Hepatic stellate cell (primary cell): ENCODE data around the gene CYTH1.
"Not testable (repeated sequence)": the region's sequence is repeated elsewhere in the genome, so short reads cannot be mapped to it uniquely, and the experiment has no call there.

Experiments used
- DNase-seq: peaks from one replicate; pipeline ENCODE4 v3.0.0; 2011; ENCODE audit warnings: low spot score

The CYTH1 gene

DNA sequence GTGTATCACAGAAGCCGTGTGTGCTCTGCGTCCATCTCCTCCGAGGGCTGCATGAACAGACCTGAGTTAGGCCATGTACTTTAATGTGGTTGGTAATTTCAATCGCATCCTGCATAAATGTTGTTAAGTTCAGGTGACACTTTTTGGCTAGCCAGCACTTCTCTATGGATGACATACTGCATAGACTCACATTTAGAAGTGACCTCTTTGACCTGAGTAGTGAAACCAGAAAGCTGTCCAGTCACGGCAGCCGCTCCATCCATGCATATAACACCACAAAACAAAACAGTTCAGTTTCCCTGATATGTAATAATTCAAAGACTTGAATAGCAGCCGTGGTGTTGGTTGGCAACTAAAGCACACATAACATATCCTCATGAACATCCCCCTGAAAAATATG is 94.1 kb downstream of the CYTH1 start:
- no peak for DNase-seq

- no peak for DNase-seq
Measured at GRCh38 chr17:78687125-78687524, 94.9 kb downstream of the CYTH1 start.

- no peak for DNase-seq
Measured at GRCh38 chr17:78684026-78684425, 98.0 kb downstream of the CYTH1 start.

DNA sequence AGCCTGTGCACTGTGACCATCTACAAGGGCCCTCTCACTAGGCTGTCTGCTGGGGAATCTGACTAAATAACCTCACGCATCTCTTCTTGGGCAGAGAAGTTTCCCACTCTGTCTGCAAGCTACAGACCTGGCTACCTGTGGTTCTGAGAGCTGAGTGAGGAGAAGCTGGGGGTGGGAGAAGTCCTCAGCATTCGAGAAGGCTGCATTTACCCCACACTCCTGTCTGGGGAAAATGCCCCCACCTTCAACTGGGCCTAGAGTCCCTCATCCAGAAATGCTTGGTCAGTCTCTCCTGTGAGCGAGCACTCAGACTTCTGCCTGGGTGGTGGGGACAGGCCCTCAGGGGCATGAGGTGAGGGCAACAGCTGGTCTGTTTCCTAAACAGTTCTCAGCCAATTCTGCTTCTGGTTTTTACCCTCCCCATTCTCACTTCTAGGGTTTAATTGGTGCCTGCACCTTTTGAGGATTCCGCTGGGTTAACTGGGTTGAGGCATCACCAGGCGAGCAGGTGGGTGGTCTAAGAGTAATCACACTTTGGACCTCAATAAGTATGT is 98.6 kb downstream of the CYTH1 start:
- no peak for DNase-seq

- DNase-seq = no peak
Measured at GRCh38 chr17:78682363-78682762, 99.7 kb downstream of the CYTH1 start.

- DNase-seq = no peak
Measured at GRCh38 chr17:78680436-78680835, 101.6 kb downstream of the CYTH1 start.

GRCh38 chr17:78679495-78680395 is 102.3 kb downstream of the CYTH1 start:
- no peak for DNase-seq

- no peak for DNase-seq
Measured at GRCh38 chr17:78678711-78679110, 103.4 kb downstream of the CYTH1 start.

GRCh38 chr17:78678222-78678557 is 103.9 kb downstream of the CYTH1 start:
- no peak for DNase-seq

DNA sequence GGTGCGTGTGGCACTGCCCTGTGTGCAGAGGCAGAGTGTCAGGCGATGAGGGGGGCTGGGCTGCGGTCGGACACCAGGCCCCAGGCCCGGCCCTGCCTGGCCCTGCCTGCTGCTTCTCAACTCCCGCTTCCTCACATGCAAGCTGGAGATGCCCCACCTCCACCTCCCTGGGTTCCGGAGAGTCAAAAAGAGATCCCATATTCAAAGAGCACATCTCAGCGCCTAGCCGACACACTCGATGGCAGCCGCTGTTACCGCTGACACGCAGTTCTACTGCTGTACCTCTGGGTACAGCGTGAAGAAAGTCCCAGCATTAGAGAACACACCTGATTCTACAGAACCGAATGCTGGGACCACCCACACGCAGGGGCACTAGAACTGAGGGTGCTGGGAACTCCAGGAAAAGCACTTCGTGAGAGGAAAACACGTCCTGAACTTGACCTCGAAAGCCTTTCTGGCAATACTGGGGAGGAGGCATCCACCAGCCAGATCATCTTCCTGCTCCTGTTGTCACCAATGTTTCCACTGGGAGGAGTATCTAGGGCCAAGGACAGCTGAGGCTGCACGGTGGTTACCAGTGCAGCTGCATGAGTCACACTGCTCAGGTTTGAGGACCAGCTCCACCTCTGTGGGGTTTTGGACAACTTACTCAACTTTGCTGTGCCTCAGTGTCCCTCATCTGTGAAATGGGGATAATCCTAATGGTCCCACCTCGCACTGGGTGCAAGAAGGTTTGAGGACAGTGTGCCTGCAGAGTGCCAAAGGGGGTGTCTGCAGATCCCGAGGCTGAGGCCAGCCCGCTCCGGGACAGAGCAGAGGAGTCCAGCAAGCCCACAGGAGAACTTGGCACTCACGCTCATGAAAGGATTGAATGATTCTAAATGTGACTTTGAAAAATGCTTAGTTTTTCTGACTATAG is 104.5 kb downstream of the CYTH1 start:
- no peak for DNase-seq

DNA sequence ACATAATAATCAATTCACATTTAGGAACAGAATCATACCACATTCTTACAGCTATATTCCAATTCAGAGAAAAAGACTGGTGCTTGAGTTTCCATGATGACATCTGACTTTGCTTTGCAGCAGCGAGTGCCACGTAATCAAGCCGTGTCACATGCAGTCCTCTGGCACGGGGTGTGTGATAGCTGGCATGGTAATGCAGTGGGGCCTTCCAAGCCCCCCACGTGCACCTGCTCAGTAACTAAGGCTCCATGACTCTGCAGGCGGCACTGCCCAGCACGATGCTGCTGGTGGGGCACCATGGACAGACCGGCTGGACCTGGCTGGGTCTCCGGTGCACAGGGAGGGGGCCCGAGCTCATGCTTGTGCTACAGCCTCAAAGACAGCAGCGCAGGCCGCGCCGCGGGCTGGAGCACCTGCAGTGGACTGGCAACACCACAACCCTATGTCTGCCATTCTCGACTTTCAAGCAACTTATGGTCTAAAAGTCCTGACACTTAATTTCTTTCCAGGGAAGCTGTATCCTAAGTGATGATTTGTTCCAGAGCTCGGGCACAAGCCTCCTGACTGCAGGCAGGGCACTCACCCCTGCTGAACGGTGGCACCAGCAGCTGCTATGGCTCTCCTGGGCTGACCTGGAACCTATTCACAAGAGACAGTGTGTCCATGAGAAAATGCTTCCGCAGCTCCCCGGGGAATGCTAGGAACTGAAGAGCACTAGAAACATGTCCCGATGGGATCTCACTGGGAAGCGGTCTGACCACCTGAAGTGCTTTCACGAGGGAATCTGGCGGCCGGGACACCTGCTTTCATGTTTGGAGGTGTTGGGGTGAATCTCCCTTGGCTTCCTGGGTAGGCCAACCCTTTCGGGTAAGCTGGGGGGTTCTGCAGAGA is 105.4 kb downstream of the CYTH1 start:
- DNase-seq = no peak

DNA sequence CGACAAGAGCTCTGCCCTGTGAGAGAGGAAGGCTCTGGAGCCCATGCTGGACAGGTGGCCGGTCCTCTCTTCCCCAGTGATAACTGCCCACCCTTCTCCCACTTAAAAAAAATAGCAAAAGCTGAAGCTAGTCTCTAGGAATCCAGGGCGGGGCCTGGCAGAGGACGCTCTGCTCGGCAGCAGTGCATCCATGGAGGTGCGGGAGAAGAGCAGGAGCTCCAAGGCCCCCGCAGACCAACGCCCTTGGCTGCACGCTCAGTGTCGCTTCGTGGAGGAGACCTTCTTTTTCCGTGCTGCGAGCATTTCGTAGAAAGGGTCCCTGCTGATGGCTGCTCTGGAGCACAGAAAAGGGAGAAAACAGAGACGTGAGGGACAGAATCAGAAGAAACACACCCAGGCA is 106.2 kb downstream of the CYTH1 start:
- no peak for DNase-seq

- no peak for DNase-seq
Measured at GRCh38 chr17:78675316-78675616, 106.8 kb downstream of the CYTH1 start.

- DNase-seq = no peak
Measured at GRCh38 chr17:78674595-78675315, 107.3 kb downstream of the CYTH1 start.

DNA sequence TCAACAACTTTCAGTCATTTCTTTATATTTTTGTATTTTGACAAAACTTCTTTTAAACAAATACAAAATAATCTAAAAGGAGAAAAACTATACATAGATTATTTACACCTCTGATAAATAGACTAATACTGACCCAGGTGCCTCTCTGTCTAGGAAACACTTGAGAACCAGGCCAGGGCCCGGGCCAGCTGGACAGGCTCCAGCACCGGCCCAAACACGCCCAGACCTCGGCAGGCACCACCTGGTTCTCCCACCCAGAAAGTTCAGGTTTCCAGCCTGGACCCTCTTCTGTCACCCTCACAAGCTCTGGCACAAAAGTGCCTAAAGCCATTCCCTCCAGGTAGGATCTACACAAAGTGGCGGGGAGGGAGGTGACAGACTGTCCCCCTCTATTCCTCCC is 107.9 kb downstream of the CYTH1 start:
- DNase-seq = no peak

DNA sequence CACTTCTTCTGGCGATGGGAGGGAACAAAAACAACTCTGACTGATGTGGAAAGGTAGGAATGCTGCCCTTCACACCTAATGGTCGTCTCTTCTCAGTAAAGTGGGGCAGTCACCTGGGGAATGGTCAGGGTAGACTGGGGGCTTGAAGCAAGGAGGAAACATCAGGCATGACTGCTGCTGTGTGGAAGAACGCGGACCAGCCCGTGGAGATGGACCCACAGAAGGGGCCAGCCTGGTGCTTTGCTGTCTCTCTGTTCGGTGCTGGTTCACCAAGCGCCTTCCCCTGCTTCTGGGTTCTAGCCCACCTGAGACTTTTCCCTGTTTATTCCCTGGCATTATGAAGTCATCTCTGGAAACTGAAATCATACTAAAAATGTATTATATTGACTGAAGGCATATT is 108.7 kb downstream of the CYTH1 start:
- DNase-seq = no peak

GRCh38 chr17:78672871-78673371 is 109.2 kb downstream of the CYTH1 start:
- DNase-seq = no peak

- no peak for DNase-seq
Measured at GRCh38 chr17:78672005-78672404, 110.1 kb downstream of the CYTH1 start.

- DNase-seq = not testable (repeated sequence)
Measured at GRCh38 chr17:78671726-78672001, 110.4 kb downstream of the CYTH1 start.

GRCh38 chr17:78670850-78671725 is 111.0 kb downstream of the CYTH1 start:
- DNase-seq = no peak
